ENCODE data around the gene ACAP2.
"Not testable (repeated sequence)": the region's sequence is repeated elsewhere in the genome, so short reads cannot be mapped to it uniquely, and the experiment has no call there.

Gene ACAP2, protein sequence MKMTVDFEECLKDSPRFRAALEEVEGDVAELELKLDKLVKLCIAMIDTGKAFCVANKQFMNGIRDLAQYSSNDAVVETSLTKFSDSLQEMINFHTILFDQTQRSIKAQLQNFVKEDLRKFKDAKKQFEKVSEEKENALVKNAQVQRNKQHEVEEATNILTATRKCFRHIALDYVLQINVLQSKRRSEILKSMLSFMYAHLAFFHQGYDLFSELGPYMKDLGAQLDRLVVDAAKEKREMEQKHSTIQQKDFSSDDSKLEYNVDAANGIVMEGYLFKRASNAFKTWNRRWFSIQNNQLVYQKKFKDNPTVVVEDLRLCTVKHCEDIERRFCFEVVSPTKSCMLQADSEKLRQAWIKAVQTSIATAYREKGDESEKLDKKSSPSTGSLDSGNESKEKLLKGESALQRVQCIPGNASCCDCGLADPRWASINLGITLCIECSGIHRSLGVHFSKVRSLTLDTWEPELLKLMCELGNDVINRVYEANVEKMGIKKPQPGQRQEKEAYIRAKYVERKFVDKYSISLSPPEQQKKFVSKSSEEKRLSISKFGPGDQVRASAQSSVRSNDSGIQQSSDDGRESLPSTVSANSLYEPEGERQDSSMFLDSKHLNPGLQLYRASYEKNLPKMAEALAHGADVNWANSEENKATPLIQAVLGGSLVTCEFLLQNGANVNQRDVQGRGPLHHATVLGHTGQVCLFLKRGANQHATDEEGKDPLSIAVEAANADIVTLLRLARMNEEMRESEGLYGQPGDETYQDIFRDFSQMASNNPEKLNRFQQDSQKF

DNA sequence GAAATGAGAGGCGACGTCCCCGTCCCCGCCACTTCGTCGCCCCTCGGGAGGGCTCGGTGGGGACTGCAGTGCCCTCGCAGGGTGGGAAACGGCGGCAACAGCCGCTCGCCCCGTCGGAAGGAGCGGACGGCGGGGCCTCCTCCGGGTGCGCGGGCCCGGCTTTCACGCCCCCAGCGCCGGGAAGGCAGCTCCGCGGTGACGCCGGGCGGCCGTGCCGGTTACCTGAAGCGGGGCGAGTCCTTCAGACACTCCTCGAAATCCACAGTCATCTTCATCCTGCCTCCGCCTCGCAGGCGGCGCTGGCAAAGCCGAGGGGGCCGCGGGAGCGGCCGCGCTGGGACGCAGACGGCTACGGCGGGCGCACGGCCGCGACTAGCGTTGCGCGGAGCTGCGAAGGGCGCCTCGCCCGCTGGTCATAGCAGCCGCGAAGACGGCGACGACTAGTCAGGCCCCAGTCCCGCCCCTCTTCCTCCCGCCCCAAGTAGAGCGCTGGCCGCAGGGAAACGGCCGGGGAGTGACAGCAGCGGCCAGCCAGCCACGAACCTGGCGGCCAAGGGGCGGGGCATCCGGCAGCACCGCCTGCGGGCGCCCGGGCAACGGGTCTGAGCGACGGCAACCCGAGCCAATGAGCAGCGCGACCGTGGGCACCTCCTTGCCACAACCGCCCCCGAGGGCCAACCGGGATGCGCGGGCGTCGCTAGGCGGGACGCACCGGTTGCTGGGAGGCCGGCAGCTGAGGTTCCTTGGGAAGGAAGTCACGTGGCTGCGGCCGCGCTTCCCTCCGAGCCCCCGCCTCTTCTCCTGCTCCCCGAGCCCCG, at the start of gene ACAP2:
Gene ACAP2, minus strand, starts transcription at position 448 of the 818 bp plus-strand sequence. Its CDS starts 173 bp downstream, at position 275.
- POLR2A ChIA-PET = interaction anchor here (0.8 to 1.3 kb wide), 5 partner anchors 9 to 140 kb away, joined by 3 to 5 read pairs (median 3); no protein-coding TSS in a partner anchor
- peak; percentile 92 for DNase-seq (ENCODE audit: low read depth, low spot score)
- H3K4me3 ChIP-seq (ENCODE audit: low read depth, low read length) = peak within 1 kb of the TSS; percentile 87
- CTCF ChIA-PET = interaction anchor here (0.9 to 1.9 kb wide), 2 partner anchors 79 to 172 kb away, joined by 3 to 17 read pairs; partner anchors contain the start of gene XXYLT1
- TF ChIP-seq, protein P1, sequence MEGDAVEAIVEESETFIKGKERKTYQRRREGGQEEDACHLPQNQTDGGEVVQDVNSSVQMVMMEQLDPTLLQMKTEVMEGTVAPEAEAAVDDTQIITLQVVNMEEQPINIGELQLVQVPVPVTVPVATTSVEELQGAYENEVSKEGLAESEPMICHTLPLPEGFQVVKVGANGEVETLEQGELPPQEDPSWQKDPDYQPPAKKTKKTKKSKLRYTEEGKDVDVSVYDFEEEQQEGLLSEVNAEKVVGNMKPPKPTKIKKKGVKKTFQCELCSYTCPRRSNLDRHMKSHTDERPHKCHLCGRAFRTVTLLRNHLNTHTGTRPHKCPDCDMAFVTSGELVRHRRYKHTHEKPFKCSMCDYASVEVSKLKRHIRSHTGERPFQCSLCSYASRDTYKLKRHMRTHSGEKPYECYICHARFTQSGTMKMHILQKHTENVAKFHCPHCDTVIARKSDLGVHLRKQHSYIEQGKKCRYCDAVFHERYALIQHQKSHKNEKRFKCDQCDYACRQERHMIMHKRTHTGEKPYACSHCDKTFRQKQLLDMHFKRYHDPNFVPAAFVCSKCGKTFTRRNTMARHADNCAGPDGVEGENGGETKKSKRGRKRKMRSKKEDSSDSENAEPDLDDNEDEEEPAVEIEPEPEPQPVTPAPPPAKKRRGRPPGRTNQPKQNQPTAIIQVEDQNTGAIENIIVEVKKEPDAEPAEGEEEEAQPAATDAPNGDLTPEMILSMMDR (IDR thresholded peaks at IDR 0.05; ENCODE audit: insufficient read depth, low read length, missing control alignments) = no peak

DNA sequence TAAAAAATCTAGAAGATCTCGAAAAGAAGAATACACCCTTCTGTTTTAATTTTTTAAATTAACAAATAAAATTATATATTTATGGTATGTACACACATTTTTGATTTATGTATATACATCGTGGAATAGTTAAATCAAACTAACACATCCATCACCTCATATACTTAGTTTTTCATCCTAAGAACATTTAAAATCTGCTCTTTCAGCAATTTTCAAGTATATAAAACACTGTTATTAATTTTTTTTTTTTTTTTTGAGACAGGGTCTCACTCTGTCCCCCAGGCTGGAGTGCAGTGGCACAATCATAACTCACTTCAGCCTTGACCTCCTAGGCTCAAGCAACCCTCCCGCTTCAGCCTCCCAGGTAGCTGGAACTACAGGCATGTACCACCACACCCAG, 32.8 kb upstream of the ACAP2 start:
- POLR2A ChIA-PET = no interaction called here
- TF ChIP-seq, protein P1 (IDR thresholded peaks at IDR 0.05; ENCODE audit: insufficient read depth, low read length, missing control alignments) = no peak
- CTCF ChIA-PET = interaction anchor here (0.6 kb wide), 1 partner anchor 204 kb away, joined by 4 read pairs; the partner anchor contains the start of gene XXYLT1
- H3K4me3 ChIP-seq (ENCODE audit: low read depth, low read length) = no peak overlapping the region
- DNase-seq (ENCODE audit: low read depth, low spot score) = no peak

DNA sequence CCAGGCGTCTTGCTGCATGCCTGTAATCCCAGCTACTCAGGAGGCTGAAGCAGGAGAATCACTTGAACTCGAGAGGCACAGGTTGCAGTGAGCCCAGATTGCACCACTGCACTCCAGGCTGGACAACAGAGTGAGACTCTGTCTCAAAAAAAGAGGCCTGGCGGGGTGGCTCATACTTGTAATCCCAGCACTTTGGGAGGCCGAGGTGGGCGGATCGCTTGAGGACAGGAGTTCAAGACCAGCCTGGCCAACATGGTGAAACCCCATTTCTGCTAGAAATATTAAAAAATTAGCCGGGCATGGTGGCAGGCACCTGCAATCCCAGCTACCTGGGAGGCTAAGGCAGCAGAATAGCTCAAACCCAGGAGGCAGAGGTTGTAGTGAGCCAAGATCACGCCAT, 32.3 kb upstream of the ACAP2 start:
- CTCF ChIA-PET = interaction anchor here (0.6 kb wide), 1 partner anchor 204 kb away, joined by 4 read pairs; the partner anchor contains the start of gene XXYLT1
- DNase-seq (ENCODE audit: low read depth, low spot score); H3K4me3 ChIP-seq (ENCODE audit: low read depth, low read length); POLR2A ChIA-PET: not testable (repeated sequence)

DNA sequence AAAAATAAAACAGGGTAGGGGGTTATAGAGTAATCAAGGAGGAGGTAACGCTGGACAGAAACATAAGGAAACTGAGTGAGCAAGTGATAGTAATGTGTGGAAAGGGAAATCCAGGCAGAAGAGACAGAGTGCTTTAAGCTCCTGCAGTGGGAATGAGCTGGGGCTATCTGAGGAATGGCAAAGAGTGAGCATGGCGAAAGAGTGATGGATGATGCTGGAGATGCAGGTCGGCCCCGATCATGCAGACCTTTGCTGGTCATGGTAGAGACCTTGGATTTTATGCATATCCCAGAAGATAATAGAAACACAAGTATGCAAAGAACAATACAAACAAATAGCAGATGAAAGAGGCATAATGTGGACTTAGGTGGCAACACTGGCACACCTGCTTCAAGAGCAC, 26.0 kb upstream of the ACAP2 start:
- CTCF ChIA-PET = no interaction called here
- TF ChIP-seq, protein P1 (IDR thresholded peaks at IDR 0.05; ENCODE audit: insufficient read depth, low read length, missing control alignments) = no peak
- DNase-seq (ENCODE audit: low read depth, low spot score) = no peak
- H3K4me3 ChIP-seq (ENCODE audit: low read depth, low read length) = no peak overlapping the region
- POLR2A ChIA-PET = no interaction called here

DNA sequence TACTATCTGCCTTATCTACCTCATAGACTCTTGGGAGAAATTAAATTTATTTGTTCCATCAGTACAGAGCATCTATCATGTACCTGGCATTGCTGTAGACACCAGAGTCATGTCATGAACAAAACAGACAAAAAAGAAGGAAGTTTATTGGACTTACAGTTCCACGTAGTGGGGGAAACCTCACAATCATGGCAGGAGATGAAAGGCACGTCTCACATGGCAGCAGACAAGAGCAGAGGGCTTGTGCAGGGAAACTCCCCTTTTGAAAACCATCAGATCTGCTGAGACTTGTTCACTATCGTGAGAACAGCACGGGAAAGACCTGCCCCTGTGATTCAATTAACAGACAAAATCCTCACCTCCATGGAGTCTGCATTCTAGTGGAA, 25.6 kb upstream of the ACAP2 start:
- no peak for DNase-seq (ENCODE audit: low read depth, low spot score)
- POLR2A ChIA-PET = no interaction called here
- TF ChIP-seq, protein P1 (IDR thresholded peaks at IDR 0.05; ENCODE audit: insufficient read depth, low read length, missing control alignments) = no peak
- CTCF ChIA-PET = no interaction called here
- H3K4me3 ChIP-seq (ENCODE audit: low read depth, low read length) = no peak overlapping the region

DNA sequence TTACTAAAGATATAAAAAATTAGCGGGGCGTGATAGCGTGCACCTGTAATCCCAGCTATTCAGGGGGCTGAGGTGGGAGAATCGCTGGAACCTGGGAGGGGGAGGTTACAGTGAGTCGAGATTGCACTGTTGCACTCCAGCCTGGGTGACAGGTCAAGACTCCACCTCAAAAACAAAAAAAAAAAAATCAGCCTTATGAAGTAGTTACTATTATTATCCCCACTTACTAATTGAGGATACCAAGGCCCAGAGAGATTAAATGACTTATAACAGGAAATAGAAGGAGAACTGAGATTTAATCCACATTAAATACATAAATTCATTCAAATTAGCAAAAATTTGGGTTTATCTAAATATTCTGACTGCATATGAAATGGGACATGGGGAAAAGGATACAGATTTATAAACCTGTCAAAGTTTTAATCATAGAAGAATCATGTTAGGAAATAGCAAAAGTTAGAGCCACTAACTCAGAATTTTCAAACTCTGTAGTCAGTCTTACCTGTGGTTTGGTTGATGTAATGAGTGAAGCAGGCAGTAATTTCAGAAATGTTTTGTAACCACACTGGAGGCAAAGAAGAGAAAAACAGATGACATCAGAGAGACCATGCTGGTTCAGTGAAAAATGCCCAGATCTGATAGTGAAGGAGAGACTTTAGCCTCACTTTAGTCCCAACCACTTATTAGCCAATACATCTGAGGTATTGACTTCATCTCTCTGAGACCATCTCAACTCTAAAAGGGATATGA, 25.0 kb upstream of the ACAP2 start:
- no peak overlapping the region for H3K4me3 ChIP-seq (ENCODE audit: low read depth, low read length)
- ChIA-PET CTCF (no interaction called here), POLR2A (no interaction called here)
- TF ChIP-seq, protein P1 (IDR thresholded peaks at IDR 0.05; ENCODE audit: insufficient read depth, low read length, missing control alignments) = no peak
- peak; percentile 23 for DNase-seq (ENCODE audit: low read depth, low spot score)

All from AG04449 (cell line).